Activated CD8-positive, alpha-beta memory T cell treated with anti-CD3 and anti-CD28 coated beads, Interleukin-2, amount 50 U/mL, for 24 hours (primary cell): Measurements from ENCODE around the gene KLF3.
"Not testable (repeated sequence)": the region's sequence is repeated elsewhere in the genome, so short reads cannot be mapped to it uniquely, and the experiment has no call there.

Experiments
- DNase-seq: peaks from one replicate; pipeline ENCODE4 v3.0.0-alpha.2; 2020; ENCODE audit errors: extremely low read depth

The KLF3 gene

DNA sequence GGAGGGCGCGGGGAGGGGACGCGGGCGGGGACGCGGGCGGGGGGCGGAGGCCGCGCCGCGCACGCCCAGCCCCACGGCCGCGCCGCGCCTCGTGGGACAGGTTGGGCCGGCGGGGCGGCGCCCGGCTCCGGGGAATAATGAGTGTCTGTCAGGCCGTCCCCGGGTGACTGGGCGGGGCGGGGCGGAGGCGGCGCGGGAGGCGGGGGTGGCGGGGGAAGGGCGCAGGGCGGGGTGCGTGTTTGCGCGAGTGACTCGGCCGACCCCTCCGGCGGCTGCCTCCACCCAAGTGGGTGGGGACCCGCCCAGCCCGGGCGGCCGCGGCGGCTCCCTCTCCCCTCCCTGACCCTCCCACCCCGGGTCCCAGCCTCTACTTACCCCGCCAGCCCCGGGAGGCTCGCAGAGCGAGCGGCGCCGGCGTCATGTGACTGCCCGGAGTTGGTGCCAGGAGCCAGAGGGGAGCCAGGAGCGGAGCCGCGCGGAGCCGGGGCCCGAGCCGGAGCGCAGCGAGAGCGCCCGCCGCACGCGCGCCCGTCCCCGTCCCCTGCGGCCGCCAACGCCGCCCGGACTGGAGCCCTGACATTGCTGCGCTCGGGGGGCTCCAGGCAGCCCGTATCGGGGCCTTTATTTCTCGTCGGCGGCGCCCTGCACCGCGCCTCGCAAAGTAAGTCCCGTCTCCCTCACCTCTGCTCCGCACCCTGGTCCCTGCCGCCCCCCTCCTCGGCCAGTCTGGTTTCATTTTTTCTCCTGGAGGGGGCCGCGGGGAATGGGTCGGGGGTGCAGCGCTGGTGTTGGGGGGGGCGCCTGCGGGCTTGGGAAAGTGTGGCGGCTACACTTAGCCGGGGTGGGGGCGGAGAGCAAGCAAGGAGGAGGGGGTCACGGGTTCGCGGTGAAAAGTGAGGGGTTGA, at the start of gene KLF3:
TSS of gene KLF3 (plus strand) at position 399 of the 905 bp plus-strand sequence. CDS start 16,427 bp downstream, outside the sequence.
- DNase-seq, result peak; percentile 52

- no peak for DNase-seq
These were observed 49.8 kb upstream of the KLF3 start for GRCh38 chr4:38614231-38614630.

DNA sequence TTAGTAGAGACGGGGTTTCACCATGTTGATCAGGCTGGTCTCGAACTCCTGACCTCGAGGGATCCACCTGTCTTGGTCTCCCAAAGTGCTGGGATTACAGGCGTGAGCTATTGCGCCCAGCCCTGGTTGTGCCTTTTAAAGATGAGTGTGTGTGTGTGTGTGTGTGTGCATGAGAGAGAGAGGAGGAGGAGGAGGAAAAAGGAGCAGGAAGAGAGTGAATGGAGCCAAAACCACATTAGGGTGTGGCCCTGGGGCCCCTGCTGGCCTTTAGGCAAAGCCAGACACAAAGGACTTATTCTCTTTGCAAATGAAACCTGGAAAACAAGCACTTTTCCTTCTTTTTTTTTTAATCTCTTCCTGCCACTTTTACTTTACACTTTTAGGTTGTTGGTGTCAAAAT, 48.2 kb upstream of the KLF3 start:
- DNase-seq, result no peak

DNA sequence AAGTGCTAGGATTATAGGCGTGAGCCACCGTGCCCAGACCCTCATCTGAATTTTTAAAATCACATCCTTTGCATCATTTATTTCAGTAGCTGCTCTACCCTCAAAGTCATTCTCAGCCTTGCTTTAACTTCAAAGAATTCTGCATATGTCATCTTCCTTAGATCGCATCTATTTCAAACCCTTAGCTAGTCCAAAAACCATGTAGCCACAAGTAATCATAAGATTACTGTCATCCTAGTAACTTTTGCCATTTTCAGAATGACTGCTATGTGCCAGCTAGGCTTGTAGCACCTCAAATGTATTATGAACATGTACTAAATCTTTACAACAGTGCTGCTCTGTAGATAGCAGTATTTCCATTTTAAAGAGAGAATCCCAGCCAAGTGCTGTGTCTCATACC, 45.5 kb upstream of the KLF3 start:
- no peak for DNase-seq

- no peak for DNase-seq
These were observed 44.7 kb upstream of the KLF3 start for GRCh38 chr4:38619316-38619715.

DNA sequence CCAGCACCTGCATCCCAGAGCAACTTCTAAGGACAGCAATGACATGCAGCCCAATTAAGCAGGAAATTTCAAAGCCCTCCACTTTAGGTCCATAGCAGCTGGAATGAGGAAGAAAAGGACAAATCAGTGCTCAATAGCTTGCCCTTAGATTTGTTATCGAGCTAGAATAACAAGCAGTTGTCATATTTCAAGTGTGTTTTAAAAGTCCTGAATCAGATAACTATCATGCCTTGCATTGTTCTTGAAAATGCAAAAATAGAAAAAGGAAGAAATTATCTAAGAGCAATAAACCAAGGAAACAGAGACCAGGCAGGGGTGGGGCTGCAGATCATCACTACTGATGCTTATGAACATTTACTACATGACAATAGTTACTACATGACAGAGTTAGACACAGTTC, 43.9 kb upstream of the KLF3 start:
- DNase-seq, result no peak

DNA sequence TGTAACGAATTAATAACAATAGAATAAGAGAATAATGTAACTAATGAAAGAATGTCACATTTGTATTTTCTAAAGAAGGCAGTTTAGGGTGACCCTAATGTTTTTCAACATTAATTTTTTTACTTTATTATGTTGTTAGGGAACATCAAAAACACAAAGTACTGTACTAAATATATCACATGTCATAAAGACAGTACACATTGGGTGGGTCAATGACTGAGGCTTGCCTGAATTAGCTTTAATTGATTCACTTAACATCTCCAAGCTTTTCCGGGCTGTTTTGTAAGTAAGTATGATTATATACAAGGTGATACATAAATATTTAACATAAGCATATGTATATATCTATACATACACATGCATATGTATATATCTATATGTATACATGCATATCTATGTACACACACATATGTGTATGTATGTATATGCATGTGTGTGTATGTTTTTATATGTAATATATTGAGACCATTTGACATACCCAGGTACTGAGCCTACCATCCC, 43.4 kb upstream of the KLF3 start:
- no peak for DNase-seq

DNA sequence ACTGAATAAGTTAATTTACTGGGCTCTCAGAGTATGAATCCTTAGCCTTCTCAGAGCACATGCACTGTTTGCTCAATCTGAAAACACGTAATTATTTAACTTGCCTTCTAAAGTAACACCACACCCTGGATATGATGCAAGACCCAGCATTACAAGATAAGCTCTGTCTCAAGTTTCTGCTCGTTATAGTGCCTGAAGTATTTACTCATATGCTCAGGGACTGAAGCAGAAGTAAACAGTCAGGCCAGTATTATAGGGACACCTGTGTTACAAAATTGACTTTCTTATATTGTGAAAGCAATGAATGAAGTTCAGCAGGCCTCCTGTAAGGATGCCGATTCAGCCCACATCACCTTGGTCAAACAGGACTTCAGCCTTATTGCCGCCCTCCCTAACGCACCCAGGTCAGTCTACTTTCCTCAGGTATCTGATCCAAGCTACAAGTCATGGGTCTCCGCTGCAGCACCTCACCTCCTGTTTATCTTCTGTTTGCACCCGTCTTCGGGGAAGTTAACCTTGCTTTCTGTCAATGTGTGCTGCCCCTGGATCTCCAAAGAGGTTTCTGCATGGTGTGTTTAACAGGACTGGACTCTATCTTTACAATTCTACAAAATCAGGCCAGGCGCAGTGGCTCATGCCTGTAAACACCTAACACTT, 42.8 kb upstream of the KLF3 start:
- no peak for DNase-seq

DNA sequence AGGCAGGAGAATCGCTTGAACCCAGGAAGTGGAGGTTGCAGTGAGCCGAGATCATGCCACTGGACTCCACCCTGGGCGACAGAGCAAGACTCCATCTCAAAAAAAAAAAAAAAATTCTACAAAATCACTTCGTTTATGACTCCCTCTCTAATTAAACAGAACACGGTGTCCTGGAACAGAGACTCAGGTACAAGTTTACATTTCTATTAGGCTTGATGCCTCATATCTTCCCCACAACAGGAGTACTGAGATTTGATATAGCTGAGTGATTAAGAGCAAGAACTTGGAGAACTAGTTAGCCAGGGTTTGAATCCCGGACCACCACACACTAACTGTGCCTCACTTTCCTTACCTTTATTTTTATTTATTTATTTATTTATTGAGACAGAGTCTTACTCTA, 42.2 kb upstream of the KLF3 start:
- DNase-seq, result no peak

DNA sequence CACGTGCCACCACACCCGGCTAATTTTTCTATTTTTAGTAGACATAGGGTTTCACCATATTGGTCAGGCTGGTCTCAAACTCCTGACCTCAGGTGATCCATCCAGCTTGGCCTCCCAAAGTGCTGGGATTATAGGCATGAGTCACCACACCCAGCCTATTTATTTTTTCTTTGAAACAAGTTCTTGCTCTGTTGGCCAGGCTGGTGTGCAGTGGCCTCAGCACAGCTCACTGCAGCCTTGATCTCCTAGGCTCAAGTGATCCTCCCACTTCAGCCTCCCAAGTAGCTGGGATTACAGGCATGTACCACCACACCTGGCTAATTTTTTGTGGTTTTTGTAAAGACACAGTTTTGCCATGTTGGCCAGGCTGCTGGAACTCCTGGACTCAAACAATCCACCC, 41.7 kb upstream of the KLF3 start:
- not testable (repeated sequence) for DNase-seq

DNA sequence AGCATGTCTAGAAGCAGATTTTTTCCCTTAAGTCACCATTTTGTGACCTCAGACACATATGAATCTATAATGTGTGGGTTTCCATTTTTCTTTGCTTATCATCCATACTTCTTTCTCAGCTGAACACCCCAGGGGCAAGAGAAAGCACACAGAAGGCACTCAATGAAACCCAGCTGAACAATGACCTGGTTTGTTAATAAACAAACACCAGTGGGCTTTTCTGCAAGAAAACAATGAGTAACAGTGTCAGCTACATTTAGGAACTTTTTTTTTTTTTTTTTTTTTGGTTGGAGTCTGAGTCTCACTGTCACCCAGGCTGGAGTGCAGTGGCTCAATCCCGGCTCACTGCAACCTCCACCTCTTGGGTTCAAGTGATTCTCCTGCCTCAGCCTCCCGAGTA, 40.7 kb upstream of the KLF3 start:
- no peak for DNase-seq

- DNase-seq, result no peak
These were observed 39.7 kb upstream of the KLF3 start for GRCh38 chr4:38624311-38624710.

- DNase-seq, result no peak
These were observed 38.5 kb upstream of the KLF3 start for GRCh38 chr4:38625508-38625907.

- DNase-seq, result not testable (repeated sequence)
These were observed 37.0 kb upstream of the KLF3 start for GRCh38 chr4:38626901-38627444.

DNA sequence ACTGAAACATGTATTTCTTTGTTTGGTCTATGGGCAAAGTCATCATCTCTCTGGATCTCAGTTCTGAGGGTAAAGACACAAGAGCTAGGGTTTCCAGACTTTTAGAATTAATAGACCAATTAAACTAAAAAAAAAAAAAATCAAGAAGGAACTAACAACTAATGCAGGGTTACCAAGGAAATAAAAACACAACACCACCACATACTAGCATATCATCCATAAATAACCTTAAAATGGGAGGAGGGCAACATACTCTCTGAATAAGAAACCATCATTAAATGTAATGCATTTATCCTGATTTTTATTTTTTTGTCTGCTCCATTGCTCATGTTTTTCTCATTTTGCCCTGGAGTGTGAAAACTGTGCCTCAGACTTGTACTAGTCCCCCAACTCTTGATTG, 33.5 kb upstream of the KLF3 start:
- DNase-seq, result no peak

GRCh38 chr4:38634047-38634759, 29.8 kb upstream of the KLF3 start:
- no peak for DNase-seq

GRCh38 chr4:38639242-38639641, 24.8 kb upstream of the KLF3 start:
- DNase-seq, result no peak

DNA sequence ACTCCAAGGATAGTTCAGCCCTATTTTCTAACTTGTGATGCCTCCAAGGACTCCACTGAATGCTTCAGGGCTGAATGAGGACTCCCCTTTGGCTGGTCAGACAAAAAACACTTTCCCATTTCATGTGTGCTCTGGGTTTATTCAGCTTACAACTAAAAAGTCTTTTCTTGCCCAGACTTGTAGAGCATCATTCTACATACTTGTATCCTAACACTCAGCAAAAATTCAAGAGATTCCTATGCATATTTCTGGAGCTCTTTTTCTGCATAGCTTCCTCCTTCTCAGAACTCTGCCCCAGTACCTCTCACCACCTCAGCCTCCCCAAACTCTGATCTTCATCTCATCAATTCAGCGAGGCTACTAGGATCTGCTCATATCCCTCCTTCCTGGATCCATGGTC, 22.2 kb upstream of the KLF3 start:
- no peak for DNase-seq

DNA sequence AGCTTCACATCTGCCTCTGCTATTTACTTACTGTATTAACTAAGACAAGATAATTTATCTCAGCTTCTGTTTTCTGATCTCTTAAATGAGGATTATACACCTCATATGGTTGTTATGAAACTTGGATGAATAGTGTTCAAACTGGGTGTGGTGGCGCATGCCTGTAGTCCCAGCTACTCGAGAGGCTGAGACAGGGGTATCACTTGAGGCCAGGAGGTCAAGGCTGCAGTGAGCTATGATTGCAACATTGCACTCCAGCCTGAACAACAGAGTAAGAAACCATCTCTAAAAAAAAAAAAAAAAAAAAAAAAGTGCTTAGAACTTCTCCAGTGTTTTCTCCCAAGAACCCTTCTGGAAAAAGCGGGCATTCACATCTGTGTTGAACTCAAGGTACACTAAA, 19.8 kb upstream of the KLF3 start:
- DNase-seq, result no peak

DNA sequence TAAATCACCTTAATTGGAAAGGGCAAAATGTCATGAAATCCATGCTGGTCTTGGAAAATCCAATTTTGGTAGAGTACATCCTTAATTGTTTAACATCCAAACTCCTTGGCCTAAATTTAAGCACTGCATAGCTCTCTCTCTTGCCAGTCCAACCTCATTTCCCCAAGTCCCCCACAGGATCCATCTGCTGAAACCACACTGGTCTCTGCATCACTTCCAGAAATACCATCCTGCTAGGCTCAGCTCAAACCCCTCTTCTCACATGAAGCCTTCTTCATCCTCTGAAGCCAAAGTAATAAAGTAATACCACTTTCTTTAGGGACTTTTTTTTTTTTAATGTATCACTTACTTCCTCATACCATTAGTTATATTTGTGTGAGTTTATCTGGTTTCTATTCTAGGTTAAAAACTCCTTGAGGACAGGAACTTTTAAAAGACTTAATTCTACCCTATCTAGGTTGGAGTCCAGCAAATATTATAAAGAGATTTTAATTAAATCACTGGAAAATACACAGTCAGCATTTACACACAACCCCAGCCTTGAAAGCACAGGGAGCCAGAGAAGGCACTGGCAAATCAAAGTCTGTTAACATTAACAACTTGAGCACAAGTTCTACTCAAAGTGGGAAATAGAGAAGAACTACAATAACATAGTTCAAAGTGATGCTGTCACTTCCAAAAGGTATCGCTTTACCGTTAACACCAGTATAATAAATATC, 16.7 kb upstream of the KLF3 start:
- no peak for DNase-seq

DNA sequence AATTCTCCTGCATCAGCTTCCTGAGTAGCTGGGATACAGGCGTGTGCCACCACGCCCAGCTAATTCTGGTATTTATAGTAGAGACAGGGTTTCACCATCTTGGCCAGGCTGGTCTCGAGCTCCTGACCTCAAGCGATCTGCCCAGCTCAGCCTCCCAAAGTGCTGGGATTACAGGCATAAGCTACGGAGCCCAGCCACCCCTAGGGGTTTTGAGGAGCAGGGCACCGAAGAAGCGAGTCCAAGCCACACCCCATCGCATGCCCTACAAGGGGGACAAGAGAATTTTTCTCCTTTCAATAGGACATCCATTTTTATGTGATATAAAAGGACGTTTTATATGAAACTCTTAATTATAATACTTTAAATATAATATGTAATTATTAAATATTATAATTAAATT, 13.9 kb upstream of the KLF3 start:
- no peak for DNase-seq
